GM23338 (cell line): ENCODE data around the gene ARSB. TPM values are rescaled to one million over a fixed set of nuclear protein-coding genes. Genes with fewer than 3 reads are reported as not detected.

ENCODE experiments used
- ATAC-seq: fragments of 200-7000 bp; cut with Tn5 transposase; 3 replicates; pipeline ENCODE4 v1.9.1; 2020
- DNase-seq: peaks from one replicate; pipeline ENCODE4 v3.0.0-alpha.2; 2015; ENCODE audit warnings: low spot score
- H2AFZ ChIP-seq: fragments of 200-600 bp; sonication (generic); 2 replicates; pipeline ENCODE4 v1.8.0; 2016; ENCODE audit warnings: antibody characterized with exemption, mild to moderate bottlenecking, moderate library complexity
- H3F3A ChIP-seq: fragments of 200-600 bp; sonication (generic); replicated peaks from 2 replicates; pipeline ENCODE4 v1.8.0; 2017; ENCODE audit warnings: antibody characterized with exemption, mixed run types, low read depth
- H3K27ac ChIP-seq: fragments of 200-600 bp; sonication (generic); 2 replicates; pipeline ENCODE4 v1.6.1; 2016; ENCODE audit warnings: low read depth
- H3K27me3 ChIP-seq: fragments of 200-600 bp; sonication (generic); 2 replicates; pipeline ENCODE4 v1.8.0; 2016; ENCODE audit warnings: mild to moderate bottlenecking, mixed run types, moderate library complexity; ENCODE audit not compliant: insufficient read depth
- H3K36me3 ChIP-seq: fragments of 200-600 bp; sonication (generic); 2 replicates; pipeline ENCODE4 v1.8.0; 2016; ENCODE audit warnings: mild to moderate bottlenecking; ENCODE audit not compliant: insufficient read depth
- H3K4me1 ChIP-seq: fragments of 200-600 bp; sonication (generic); 2 replicates; pipeline ENCODE4 v1.8.0; 2016; ENCODE audit warnings: mild to moderate bottlenecking, moderate library complexity; ENCODE audit not compliant: insufficient read depth
- H3K4me2 ChIP-seq: fragments of 200-600 bp; sonication (generic); 2 replicates; pipeline ENCODE4 v1.7.1; 2017; ENCODE audit warnings: mixed run types
- H3K4me3 ChIP-seq: fragments of 200-600 bp; sonication (generic); 2 replicates; pipeline ENCODE4 v1.6.1; 2016; ENCODE audit warnings: mixed run types
- H3K79me2 ChIP-seq: fragments of 200-600 bp; sonication (generic); replicated peaks from 2 replicates; pipeline ENCODE4 v1.8.0; 2017; ENCODE audit warnings: mild to moderate bottlenecking; ENCODE audit not compliant: insufficient read depth
- H3K9me2 ChIP-seq: fragments of 200-600 bp; sonication (generic); 2 replicates; pipeline ENCODE4 v1.8.0; 2017; ENCODE audit not compliant: insufficient read depth
- H4K20me1 ChIP-seq: fragments of 200-600 bp; sonication (generic); replicated peaks from 2 replicates; pipeline ENCODE4 v1.8.0; 2017; ENCODE audit warnings: mild to moderate bottlenecking; ENCODE audit not compliant: insufficient read depth
- H3K27ac Mint-ChIP-seq: 2 replicates; pipeline ENCODE4 v1.8.0; 2020; ENCODE audit warnings: inconsistent platforms, mild to moderate bottlenecking, moderate library complexity, mixed read lengths
- H3K27me3 Mint-ChIP-seq: 3 replicates; pipeline ENCODE4 v1.8.0; 2022; ENCODE audit warnings: low read depth, mild to moderate bottlenecking, moderate library complexity, mixed read lengths, inconsistent platforms; ENCODE audit not compliant: insufficient read depth, poor library complexity
- H3K36me3 Mint-ChIP-seq: 3 replicates; pipeline ENCODE4 v1.8.0; 2021; ENCODE audit warnings: low read depth, mild to moderate bottlenecking, inconsistent platforms, moderate library complexity, mixed read lengths
- H3K4me1 Mint-ChIP-seq: 3 replicates; pipeline ENCODE4 v1.8.0; 2020; ENCODE audit warnings: mild to moderate bottlenecking, inconsistent platforms, mixed read lengths
- H3K4me3 Mint-ChIP-seq: 3 replicates; pipeline ENCODE4 v1.8.0; 2021; ENCODE audit warnings: moderate library complexity, mild to moderate bottlenecking, inconsistent platforms, mixed read lengths
- H3K9me3 Mint-ChIP-seq: 3 replicates; pipeline ENCODE4 v1.8.0; 2020; ENCODE audit warnings: moderate library complexity, mild to moderate bottlenecking, inconsistent platforms, mixed read lengths
- CREB1 ChIP-seq: fragments of 250-450 bp; sonication (Bioruptor Pico); IDR thresholded peaks from 2 replicates; pipeline ENCODE4 v1.5.0; 2020; ENCODE audit warnings: low read depth, mild to moderate bottlenecking, moderate library complexity
- CTCF ChIP-seq, 2 experiments: fragments of 200-600 bp in 1 of 2; sonication (generic) in 1 of 2; conservative IDR thresholded peaks; 2 replicates each; pipeline versions ENCODE4 v1.5.1 to v1.6.1; 2016 to 2017; ENCODE audit warnings: antibody characterized with exemption in 2 of 2, low read depth in 2 of 2, mild to moderate bottlenecking in 2 of 2, moderate library complexity in 1 of 2
- ETS1 ChIP-seq: IDR thresholded peaks from 2 replicates; pipeline ENCODE4 v1.6.1; 2016; ENCODE audit warnings: antibody characterized with exemption
- EZH2 ChIP-seq: fragments of 200-600 bp; sonication (generic); IDR thresholded peaks from one replicate; pipeline ENCODE4 v1.8.0; 2017; ENCODE audit warnings: antibody characterized with exemption, mild to moderate bottlenecking, low read depth; ENCODE audit not compliant: unreplicated experiment
- EZH2phosphoT487 ChIP-seq: fragments of 200-600 bp; sonication (generic); IDR thresholded peaks from one replicate; pipeline ENCODE4 v1.8.1; 2018; ENCODE audit warnings: antibody characterized with exemption; ENCODE audit not compliant: unreplicated experiment
- JUNB ChIP-seq: IDR thresholded peaks from one replicate; pipeline ENCODE4 v1.6.1; 2016; ENCODE audit warnings: antibody characterized with exemption; ENCODE audit not compliant: unreplicated experiment
- NANOG ChIP-seq: IDR thresholded peaks from 2 replicates; pipeline ENCODE4 v1.6.1; 2016; ENCODE audit warnings: antibody characterized with exemption, borderline replicate concordance
- POLR2AphosphoS5 ChIP-seq: IDR thresholded peaks from 2 replicates; pipeline ENCODE4 v1.6.1; 2016; ENCODE audit warnings: antibody characterized with exemption, low read depth
- STAT1 ChIP-seq: IDR thresholded peaks from one replicate; pipeline ENCODE4 v1.6.1; 2016; ENCODE audit warnings: antibody characterized with exemption; ENCODE audit not compliant: unreplicated experiment
- ZNF114 ChIP-seq: fragments of 250-450 bp; sonication (Bioruptor Pico); IDR thresholded peaks from 2 replicates; pipeline ENCODE4 v1.5.0; 2020; ENCODE audit warnings: mild to moderate bottlenecking, moderate library complexity
- ZNF331 ChIP-seq: fragments of 250-450 bp; sonication (Bioruptor Pico); IDR thresholded peaks from 2 replicates; pipeline ENCODE4 v1.5.0; 2020; ENCODE audit warnings: low read depth, mild to moderate bottlenecking, moderate library complexity
- ZNF462 ChIP-seq: fragments of 250-450 bp; sonication (Bioruptor Pico); IDR thresholded peaks from 2 replicates; pipeline ENCODE4 v1.5.0; 2020; ENCODE audit warnings: mild to moderate bottlenecking, moderate library complexity
- polyA plus RNA-seq: library from polyadenylated mRNA; unstranded; fragments of >200 nt; fragmentation: Nextera tagmentation; extraction: Ambion mirVana; gene quantifications from 2 replicates; pipeline ENCODE4 v1.2.1, GENCODE V29; 2016
- total RNA-seq: library from RNA; depleted of rRNA; stranded (reverse); fragments of >200 nt; shearing (Covaris generic); gene quantifications from 2 replicates; pipeline ENCODE4 v1.2.3, GENCODE V29; 2014
- TF ChIP-seq, protein P1 (sequence below): IDR thresholded peaks from one replicate; pipeline ENCODE4 v1.6.1; 2018; ENCODE audit warnings: antibody characterized with exemption; ENCODE audit not compliant: unreplicated experiment

ARSB gene
- total and polyA plus RNA-seq, 2 experiments from 2014 or later, result 7.4 to 24.6 TPM

- H3K36me3 ChIP-seq, result no peaks in the 10 kb centered on the region
- no peaks in the 10 kb centered on the region for H3K27me3 Mint-ChIP-seq
- no peaks in the 10 kb centered on the region for H3F3A ChIP-seq
- no peaks in the 10 kb centered on the region; the same call in 1 of the 2 replicates for H4K20me1 ChIP-seq
- no peaks in the 10 kb centered on the region for H3K27me3 ChIP-seq
- TF ChIP-seq EZH2 (no peak), ETS1 (no peak), ZNF114 (CRISPR knock-in tag) (no peak), CTCF (conservative IDR thresholded peaks at IDR 0.05; ENCODE audit: low read depth in 2 of 2) (no peak), NANOG (no peak), ZNF331 (CRISPR knock-in tag) (no peak), STAT1 (no peak), ZNF462 (CRISPR knock-in tag) (no peak), CREB1 (CRISPR knock-in tag) (no peak), JUNB (no peak), EZH2phosphoT487 (no peak), POLR2AphosphoS5 (no peak)
- TF ChIP-seq, protein P1, sequence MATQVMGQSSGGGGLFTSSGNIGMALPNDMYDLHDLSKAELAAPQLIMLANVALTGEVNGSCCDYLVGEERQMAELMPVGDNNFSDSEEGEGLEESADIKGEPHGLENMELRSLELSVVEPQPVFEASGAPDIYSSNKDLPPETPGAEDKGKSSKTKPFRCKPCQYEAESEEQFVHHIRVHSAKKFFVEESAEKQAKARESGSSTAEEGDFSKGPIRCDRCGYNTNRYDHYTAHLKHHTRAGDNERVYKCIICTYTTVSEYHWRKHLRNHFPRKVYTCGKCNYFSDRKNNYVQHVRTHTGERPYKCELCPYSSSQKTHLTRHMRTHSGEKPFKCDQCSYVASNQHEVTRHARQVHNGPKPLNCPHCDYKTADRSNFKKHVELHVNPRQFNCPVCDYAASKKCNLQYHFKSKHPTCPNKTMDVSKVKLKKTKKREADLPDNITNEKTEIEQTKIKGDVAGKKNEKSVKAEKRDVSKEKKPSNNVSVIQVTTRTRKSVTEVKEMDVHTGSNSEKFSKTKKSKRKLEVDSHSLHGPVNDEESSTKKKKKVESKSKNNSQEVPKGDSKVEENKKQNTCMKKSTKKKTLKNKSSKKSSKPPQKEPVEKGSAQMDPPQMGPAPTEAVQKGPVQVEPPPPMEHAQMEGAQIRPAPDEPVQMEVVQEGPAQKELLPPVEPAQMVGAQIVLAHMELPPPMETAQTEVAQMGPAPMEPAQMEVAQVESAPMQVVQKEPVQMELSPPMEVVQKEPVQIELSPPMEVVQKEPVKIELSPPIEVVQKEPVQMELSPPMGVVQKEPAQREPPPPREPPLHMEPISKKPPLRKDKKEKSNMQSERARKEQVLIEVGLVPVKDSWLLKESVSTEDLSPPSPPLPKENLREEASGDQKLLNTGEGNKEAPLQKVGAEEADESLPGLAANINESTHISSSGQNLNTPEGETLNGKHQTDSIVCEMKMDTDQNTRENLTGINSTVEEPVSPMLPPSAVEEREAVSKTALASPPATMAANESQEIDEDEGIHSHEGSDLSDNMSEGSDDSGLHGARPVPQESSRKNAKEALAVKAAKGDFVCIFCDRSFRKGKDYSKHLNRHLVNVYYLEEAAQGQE, result no peak
- H3K36me3 Mint-ChIP-seq, result no peaks in the 10 kb centered on the region
- peak; percentile 92 for ATAC-seq
- H3K4me3 Mint-ChIP-seq, result peak overlapping the region; percentile 40
- H3K9me3 Mint-ChIP-seq, result no peaks in the 10 kb centered on the region
- H3K27ac ChIP-seq, result 0 out of 2 replicates have a peak overlapping the region, but pooled peaks have one; percentile 53
- peaks cover 20% of the 10 kb centered on the region for H3K4me1 ChIP-seq
- peak overlapping the region; percentile 51; the same call in 1 of the 2 replicates for H3K27ac Mint-ChIP-seq
- DNase-seq, result peak; percentile 56
- peak overlapping the region; percentile 5; the same call in 1 of the 2 replicates for H3K4me2 ChIP-seq
- H3K9me2 ChIP-seq, result no peaks in the 10 kb centered on the region
- H3K4me3 ChIP-seq, result no peak overlapping the region; the same call in 1 of the 2 replicates
- H3K79me2 ChIP-seq, result no peaks in the 10 kb centered on the region
- H3K4me1 Mint-ChIP-seq, result peaks cover 39% of the 10 kb centered on the region
- no peak overlapping the region for H2AFZ ChIP-seq
Measured at GRCh38 chr5:78908173-78909061, 76.7 kb downstream of the ARSB start.
